ENCODE measurements around the gene PCNX2. TPM values are rescaled to one million over a fixed set of nuclear protein-coding genes. Genes with fewer than 3 reads are reported as not detected.

Gene PCNX2
- total and polyA plus RNA-seq, 2 of the 8 experiments (the other 6 are each of a cell fraction or from before 2014, with no cell fraction given): 46.1 to 57.6 TPM

DNA sequence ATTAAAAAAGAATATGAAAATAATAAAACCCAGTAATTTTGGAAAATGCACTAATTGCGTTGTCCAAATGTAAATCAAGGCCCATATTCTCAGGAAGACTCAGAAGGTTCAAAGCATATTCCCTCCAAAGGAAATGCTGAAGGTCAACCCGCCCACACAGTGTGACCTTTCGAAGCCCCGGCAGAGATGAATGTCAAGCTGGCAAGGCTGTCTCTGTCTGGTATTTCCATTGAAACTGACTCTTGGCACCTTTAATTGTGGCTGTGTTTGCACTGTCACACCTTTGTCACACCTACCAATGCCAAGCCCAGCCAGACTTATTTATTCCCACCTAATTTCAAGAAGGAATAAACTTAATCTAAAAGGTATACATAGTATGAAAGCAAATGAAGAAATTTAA, 262.6 kb downstream of the PCNX2 start:
- Histone ChIP-seq H3K79me1 (ENCODE audit: low read depth, low read length) (no peaks in the 10 kb centered on the region), H4K8ac (ENCODE audit: extremely low read depth, insufficient read depth, low read length) (no peak overlapping the region), H3K9ac (replicated peaks in 1 of 4; ENCODE audit: extremely low read depth in 1 of 4, low read depth in 3 of 4, low read length in 3 of 4) (no peak overlapping the region), H3K56ac (replicated peaks; ENCODE audit: insufficient read length, low read depth, low read length) (no peak overlapping the region), H3K4me2 (ENCODE audit: insufficient read depth in 1 of 2, low read depth in 2 of 2, low read length in 2 of 2) (no peak overlapping the region), H3K18ac (ENCODE audit: extremely low read depth, low read length) (no peak overlapping the region), H3K4me1 (replicated peaks in 1 of 4; ENCODE audit: control insufficient read depth in 3 of 4, insufficient read depth in 4 of 4, low read length in 3 of 4) (no peaks in the 10 kb centered on the region), H2BK15ac (ENCODE audit: low read length) (no peak overlapping the region), H3K23ac (ENCODE audit: insufficient read length) (no peak overlapping the region), H4K20me1 (replicated peaks in 1 of 2; ENCODE audit: control insufficient read depth in 1 of 2, insufficient read depth in 2 of 2, low read length in 2 of 2) (no peaks in the 10 kb centered on the region), H3K27me3 (replicated peaks in 1 of 4; ENCODE audit: control insufficient read depth in 3 of 4, extremely low read depth in 1 of 4, insufficient read depth in 3 of 4, low read length in 3 of 4) (no peaks in the 10 kb centered on the region), H2BK120ac (replicated peaks; ENCODE audit: low read depth, low read length) (no peak overlapping the region), H2AK5ac (ENCODE audit: low read depth, low read length) (no peak overlapping the region), H3K23me2 (ENCODE audit: low read depth, low read length) (no peaks in the 10 kb centered on the region), H3K9me3 (ENCODE audit: insufficient read depth in 2 of 2, low read depth in 1 of 2, low read length in 1 of 2) (no peaks in the 10 kb centered on the region), H4K5ac (ENCODE audit: insufficient read length, low read depth, low read length) (no peak overlapping the region), H2AFZ (ENCODE audit: low read length) (no peak overlapping the region), H3K14ac (ENCODE audit: insufficient read length) (no peak overlapping the region), H3K4ac (replicated peaks; ENCODE audit: insufficient read length, low read depth, low read length) (no peak overlapping the region), H2BK12ac (ENCODE audit: low read depth, low read length) (no peak overlapping the region), H4K91ac (replicated peaks; ENCODE audit: insufficient read length, low read length) (no peak overlapping the region), H3K27ac (ENCODE audit: low read depth, low read length) (no peak overlapping the region), H3K36me3 (ENCODE audit: control insufficient read depth in 2 of 4, insufficient read depth in 4 of 4, low read length in 3 of 4) (no peaks in the 10 kb centered on the region), H2BK5ac (ENCODE audit: low read depth, low read length) (no peak overlapping the region), H3K79me2 (ENCODE audit: control insufficient read depth in 1 of 2, insufficient read depth in 2 of 2, low read length in 2 of 2) (no peaks in the 10 kb centered on the region), H2BK20ac (ENCODE audit: low read length) (no peak overlapping the region), H3K4me3 (ENCODE audit: extremely low read depth in 1 of 4, insufficient read depth in 2 of 4, low read depth in 3 of 4, low read length in 4 of 4) (no peak overlapping the region)
- FAIRE-seq (no peak), DNase-seq (ENCODE audit: low read depth in 1 of 2, low spot score in 2 of 2) (no peak)
- ChIA-PET POLR2A (ENCODE audit: partially characterized antibody) (no interaction called here), CTCF (ENCODE audit: partially characterized antibody) (no interaction called here)
- 89% methylated on average over 4 of the region's 4 CpGs; no CpG with 5 or more reads in 1 of the 2 experiments for WGBS, 2 experiments (ENCODE audit: extremely low coverage in 1 of 2, insufficient coverage in 1 of 2, insufficient read length in 1 of 2, insufficient replicate concordance in 2 of 2, low coverage in 1 of 2, low lambda C conversion rate in 2 of 2, missing lambda C conversion rate in 1 of 2)
- TF ChIP-seq GABPA (IDR thresholded peaks at IDR 0.05; ENCODE audit: borderline replicate concordance, insufficient read depth, low read length): no peak
- no peak for TF ChIP-seq USF2 (IDR thresholded peaks at IDR 0.05; ENCODE audit: low read length)
